ENCODE measurements around the gene CMTM7. TPM values are rescaled to one million over a fixed set of nuclear protein-coding genes. Genes with fewer than 3 reads are reported as not detected.

CMTM7 gene
- total RNA-seq, 2 experiments from 2014 or later: 45.3 to 49.0 TPM

DNA sequence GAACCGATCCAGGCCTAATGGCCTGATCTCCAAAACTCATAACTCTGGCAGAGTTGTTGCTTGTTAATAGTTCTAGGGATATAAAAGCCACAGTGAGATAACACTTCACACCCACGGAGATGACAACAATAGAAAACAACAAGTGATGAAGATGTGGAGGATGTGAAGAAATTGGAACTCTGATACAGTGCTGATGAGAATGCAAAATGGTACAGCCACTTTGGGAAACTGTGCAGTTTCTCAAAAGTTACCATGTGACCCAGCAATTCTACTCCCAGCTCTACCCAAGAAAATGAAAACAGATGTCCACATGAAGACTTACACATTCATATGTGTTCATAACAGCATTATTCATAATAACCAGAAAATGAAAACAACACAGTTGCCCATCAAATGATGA is 3.8 kb downstream of the CMTM7 start:
- no peak for DNase-seq
- Mint-ChIP-seq H3K36me3 (peaks cover 6% of the 10 kb centered on the region), H3K27me3 (no peaks in the 10 kb centered on the region), H3K4me1 (peaks cover 58% of the 10 kb centered on the region), H3K4me3 (no peak overlapping the region), H3K9me3 (no peaks in the 10 kb centered on the region), H3K27ac (peak overlapping the region; percentile 65)
- ATAC-seq (ENCODE audit: low read depth): no peak
- POLR2A ChIA-PET: interaction anchor here (0.7 to 1.2 kb wide), 3 partner anchors 12 to 72 kb away, joined by 3 to 6 read pairs (median 3); no protein-coding TSS in a partner anchor

DNA sequence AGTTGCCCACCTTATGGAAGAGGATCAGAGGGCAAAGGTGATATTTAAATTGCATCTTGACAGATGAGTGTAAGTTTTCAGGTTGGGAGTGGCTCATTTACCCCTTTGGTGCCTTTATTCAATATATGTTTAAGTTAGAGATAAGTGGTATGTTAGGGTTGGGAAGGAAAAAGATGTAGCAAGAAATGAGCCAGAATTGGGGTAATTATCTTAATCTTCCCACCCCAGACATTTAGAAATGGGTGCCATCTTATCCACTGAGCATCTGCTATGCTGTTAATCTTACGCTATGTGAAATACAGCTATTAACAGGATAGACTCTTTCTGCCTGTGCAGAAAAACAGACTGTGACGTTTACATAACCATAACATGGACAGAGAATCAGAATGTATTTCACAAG is 6.3 kb downstream of the CMTM7 start:
- H3K36me3 Mint-ChIP-seq: peaks cover 7% of the 10 kb centered on the region
- H3K4me3 Mint-ChIP-seq: no peak overlapping the region
- no peaks in the 10 kb centered on the region for H3K27me3 Mint-ChIP-seq
- no peak overlapping the region for H3K27ac Mint-ChIP-seq
- POLR2A ChIA-PET: interaction anchor here (1.1 kb wide), 1 partner anchor 8 kb away, joined by 3 read pairs; no protein-coding TSS in a partner anchor
- no peaks in the 10 kb centered on the region for H3K9me3 Mint-ChIP-seq
- DNase-seq (no peak), ATAC-seq (ENCODE audit: low read depth) (no peak)
- peaks cover 63% of the 10 kb centered on the region for H3K4me1 Mint-ChIP-seq

DNA sequence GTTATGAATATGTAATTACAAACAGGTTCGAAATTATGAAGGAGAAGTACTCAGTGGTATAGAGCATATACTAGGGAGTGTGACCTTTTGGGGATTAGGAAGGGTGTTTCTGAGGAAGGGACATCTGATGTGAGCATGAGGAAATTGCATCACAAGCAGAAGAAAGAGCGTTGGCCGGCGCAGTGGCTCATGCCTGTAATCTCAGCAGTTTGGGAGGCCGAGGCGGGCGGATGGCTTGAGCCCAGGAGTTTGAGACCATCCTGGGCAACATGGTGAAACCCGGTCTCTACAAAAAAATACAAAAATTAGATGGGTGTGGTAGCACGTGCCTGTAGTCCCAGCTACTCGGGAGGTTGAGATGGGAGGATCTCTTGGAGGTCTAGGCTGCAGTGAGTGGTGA is 6.9 kb downstream of the CMTM7 start:
- Mint-ChIP-seq H3K27ac (peak overlapping the region; percentile 53), H3K9me3 (no peaks in the 10 kb centered on the region), H3K4me3 (no peak overlapping the region), H3K27me3 (no peaks in the 10 kb centered on the region), H3K36me3 (peaks cover 7% of the 10 kb centered on the region), H3K4me1 (peaks cover 62% of the 10 kb centered on the region)
- POLR2A ChIA-PET: interaction anchor here (1.1 kb wide), 1 partner anchor 9 kb away, joined by 3 read pairs; no protein-coding TSS in a partner anchor
- no peak for ATAC-seq (ENCODE audit: low read depth)
- no peak for DNase-seq

DNA sequence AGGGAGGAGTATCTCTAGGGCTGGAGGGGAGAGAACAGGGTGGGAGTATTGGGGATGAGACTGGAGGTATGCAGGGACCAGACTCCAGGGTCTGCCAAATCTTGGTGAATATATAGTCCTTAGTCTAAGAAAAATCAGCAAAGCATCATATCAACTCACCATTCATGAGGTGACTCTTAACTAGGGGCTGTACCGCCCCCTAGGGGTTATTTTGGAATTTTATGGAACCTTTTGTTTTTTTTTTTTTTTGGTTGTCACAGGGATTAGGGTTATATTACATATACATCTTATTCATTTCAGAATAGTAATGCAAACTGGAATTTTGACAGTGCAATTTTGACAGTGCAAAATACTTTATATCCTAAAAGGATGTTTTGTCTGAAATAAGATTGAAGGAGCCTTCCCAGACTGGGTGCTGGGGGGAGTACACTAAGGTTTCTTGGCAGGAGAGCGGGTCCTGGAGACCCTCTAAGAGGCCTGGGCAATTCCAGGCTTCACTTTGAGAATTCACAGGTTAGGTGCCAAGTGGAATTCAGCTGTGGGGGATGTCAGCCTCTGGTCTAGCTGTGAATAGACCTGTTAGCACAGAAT is 7.5 kb downstream of the CMTM7 start:
- ATAC-seq (ENCODE audit: low read depth) (peak; percentile 38), DNase-seq (no peak)
- Mint-ChIP-seq H3K36me3 (peaks cover 10% of the 10 kb centered on the region), H3K27me3 (no peaks in the 10 kb centered on the region), H3K9me3 (no peaks in the 10 kb centered on the region), H3K4me1 (peaks cover 60% of the 10 kb centered on the region), H3K4me3 (no peak overlapping the region), H3K27ac (peak overlapping the region; percentile 53)
- POLR2A ChIA-PET: interaction anchor here (1.0 to 2.1 kb wide), 2 partner anchors 23 to 39 kb away, joined by 3 to 9 read pairs; no protein-coding TSS in a partner anchor

DNA sequence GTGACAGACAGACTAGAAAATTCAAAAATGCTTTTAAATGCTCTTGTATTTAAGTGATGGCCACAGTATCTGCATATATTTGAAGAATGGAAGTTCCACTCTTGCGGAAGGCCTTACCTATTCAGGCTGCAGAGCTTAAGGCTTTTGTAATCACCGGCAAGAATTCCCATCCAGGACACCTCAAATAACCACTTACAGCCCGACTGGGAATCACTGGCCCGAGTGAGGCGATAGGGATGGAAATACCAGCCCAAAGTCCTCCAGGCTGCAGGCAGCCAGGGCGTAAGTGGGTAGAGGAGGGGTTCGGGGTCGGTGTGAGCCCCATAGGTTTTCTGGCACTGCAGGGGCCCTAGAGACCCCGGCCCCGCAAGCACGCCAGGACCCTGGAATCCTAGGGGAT is 9.5 kb downstream of the CMTM7 start:
- ATAC-seq (ENCODE audit: low read depth) (peak; percentile 5), DNase-seq (no peak)
- Mint-ChIP-seq H3K4me3 (peak overlapping the region; percentile 93), H3K36me3 (peaks cover 18% of the 10 kb centered on the region), H3K27ac (peak overlapping the region; percentile 99), H3K9me3 (no peaks in the 10 kb centered on the region), H3K27me3 (no peaks in the 10 kb centered on the region), H3K4me1 (peaks cover 50% of the 10 kb centered on the region)
- POLR2A ChIA-PET: interaction anchor here (0.8 to 2.9 kb wide), 6 partner anchors 9 to 67 kb away, joined by 3 to 18 read pairs (median 7); partner anchors contain the start of gene CMTM7

DNA sequence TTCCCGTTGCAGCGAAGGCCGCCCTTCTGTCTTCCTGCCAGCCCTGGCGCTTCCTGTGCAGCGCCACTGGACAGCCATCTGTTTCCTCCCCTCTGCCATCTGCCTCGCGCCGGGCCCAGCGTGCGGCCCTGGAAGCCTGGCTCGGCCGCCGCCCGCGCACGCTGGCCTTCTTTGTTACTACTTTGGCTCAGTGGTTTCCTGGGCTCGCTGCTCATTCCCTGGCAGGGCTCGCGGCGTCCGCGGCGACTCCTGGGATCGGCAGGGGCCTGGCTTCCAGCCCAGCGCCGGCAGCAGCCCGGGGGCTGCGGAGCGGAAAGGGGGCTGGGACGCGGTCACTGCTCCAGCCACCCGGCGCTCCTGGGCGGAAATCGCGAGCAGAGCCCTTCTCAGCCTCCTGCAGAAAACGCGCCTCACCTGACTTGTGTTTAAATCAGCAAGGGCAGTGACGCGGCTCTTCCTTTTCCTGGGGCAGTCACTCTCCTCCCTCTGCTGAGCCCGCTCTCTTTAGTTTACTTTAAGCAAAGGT is 10.0 kb downstream of the CMTM7 start:
- ATAC-seq (ENCODE audit: low read depth): peak; percentile 83
- H3K36me3 Mint-ChIP-seq: peaks cover 21% of the 10 kb centered on the region
- peak overlapping the region; percentile 99 for H3K27ac Mint-ChIP-seq
- peak overlapping the region; percentile 93 for H3K4me3 Mint-ChIP-seq
- no peaks in the 10 kb centered on the region for H3K27me3 Mint-ChIP-seq
- peaks cover 48% of the 10 kb centered on the region for H3K4me1 Mint-ChIP-seq
- POLR2A ChIA-PET: interaction anchor here (0.7 to 2.9 kb wide), 8 partner anchors 10 to 66 kb away, joined by 3 to 18 read pairs (median 6); partner anchors contain the start of gene CMTM7
- no peaks in the 10 kb centered on the region for H3K9me3 Mint-ChIP-seq
- DNase-seq: peak; percentile 74

DNA sequence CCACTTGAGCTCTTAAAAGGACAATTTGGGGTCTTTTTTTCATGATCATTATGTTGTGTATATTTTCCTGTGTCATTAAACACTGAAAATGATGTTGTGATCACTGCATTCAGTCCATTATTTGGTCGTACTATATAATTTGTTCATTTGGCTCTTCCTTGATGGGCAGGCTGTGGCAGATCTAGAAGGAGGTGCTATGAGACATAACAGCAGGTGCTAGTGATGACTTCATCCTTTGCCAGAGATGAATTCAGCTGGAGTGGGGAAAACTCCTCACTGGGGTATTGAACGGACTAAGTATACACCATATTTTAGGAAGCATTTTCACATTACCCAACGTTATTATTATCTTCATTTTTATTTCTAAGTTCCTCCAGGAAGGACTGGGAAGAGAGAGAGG is 12.0 kb downstream of the CMTM7 start:
- POLR2A ChIA-PET: interaction anchor here (2.7 kb wide), 1 partner anchor 21 kb away, joined by 10 read pairs; no protein-coding TSS in a partner anchor

DNA sequence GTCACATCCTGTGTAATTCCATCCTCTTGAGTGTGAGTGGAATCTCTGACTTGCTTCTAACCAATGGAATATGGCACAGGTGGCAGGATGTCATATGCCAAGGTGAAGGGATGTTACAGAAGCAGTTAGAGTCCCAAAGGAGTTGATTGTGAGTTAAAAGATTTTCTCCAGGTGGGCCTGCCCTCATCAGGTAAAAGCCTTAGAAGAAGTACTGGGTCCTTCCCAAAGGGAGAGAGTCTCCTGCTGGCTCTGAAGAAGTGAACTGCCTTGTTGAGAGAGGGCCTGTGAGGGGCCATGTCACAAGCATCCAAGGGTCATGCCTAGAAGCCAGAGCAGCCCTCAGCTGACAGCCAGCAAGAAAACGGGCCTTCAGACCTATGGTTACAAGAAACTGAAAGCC is 13.1 kb downstream of the CMTM7 start:
- ATAC-seq (ENCODE audit: low read depth) (no peak), DNase-seq (no peak)
- no peaks in the 10 kb centered on the region for H3K27me3 Mint-ChIP-seq
- H3K27ac Mint-ChIP-seq: peak overlapping the region; percentile 58
- no peaks in the 10 kb centered on the region for H3K9me3 Mint-ChIP-seq
- H3K4me3 Mint-ChIP-seq: no peak overlapping the region
- POLR2A ChIA-PET: interaction anchor here (1.9 to 2.7 kb wide), 2 partner anchors 10 to 20 kb away, joined by 4 to 10 read pairs; no protein-coding TSS in a partner anchor
- H3K4me1 Mint-ChIP-seq: peaks cover 45% of the 10 kb centered on the region
- peaks cover 32% of the 10 kb centered on the region for H3K36me3 Mint-ChIP-seq

More for the DNA sequence above, 12.0 kb downstream of the CMTM7 start:
- ATAC-seq (ENCODE audit: low read depth) (no peak), DNase-seq (no peak)
- Mint-ChIP-seq H3K27ac (peak overlapping the region; percentile 8), H3K4me1 (peaks cover 51% of the 10 kb centered on the region), H3K9me3 (no peaks in the 10 kb centered on the region), H3K36me3 (peaks cover 27% of the 10 kb centered on the region), H3K27me3 (no peaks in the 10 kb centered on the region), H3K4me3 (peak overlapping the region; percentile 19)

DNA sequence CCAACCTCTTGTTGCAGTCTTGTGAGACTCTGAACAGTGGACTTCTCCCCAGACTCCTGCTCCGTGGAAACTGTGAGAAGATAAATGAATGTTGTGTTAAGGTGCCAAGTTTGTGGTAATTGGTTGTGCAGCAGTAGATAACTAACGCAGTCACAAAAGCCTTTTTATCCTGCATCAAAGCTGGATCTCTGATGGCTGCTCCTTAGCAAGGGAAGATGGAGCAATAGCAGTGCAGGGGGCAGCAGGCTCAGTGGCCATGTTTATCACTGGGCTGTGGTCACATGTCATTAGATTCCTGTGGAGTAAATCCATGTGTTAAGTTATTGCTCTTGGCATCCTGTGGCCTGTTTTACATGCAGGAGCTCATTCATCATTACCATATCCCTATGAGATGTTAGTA is 13.5 kb downstream of the CMTM7 start:
- ATAC-seq (ENCODE audit: low read depth) (no peak), DNase-seq (no peak)
- H3K27ac Mint-ChIP-seq: peak overlapping the region; percentile 58
- H3K4me3 Mint-ChIP-seq: no peak overlapping the region
- H3K27me3 Mint-ChIP-seq: no peaks in the 10 kb centered on the region
- peaks cover 49% of the 10 kb centered on the region for H3K4me1 Mint-ChIP-seq
- POLR2A ChIA-PET: interaction anchor here (1.9 to 2.7 kb wide), 2 partner anchors 10 to 19 kb away, joined by 4 to 10 read pairs; no protein-coding TSS in a partner anchor
- H3K36me3 Mint-ChIP-seq: peaks cover 35% of the 10 kb centered on the region
- H3K9me3 Mint-ChIP-seq: no peaks in the 10 kb centered on the region

DNA sequence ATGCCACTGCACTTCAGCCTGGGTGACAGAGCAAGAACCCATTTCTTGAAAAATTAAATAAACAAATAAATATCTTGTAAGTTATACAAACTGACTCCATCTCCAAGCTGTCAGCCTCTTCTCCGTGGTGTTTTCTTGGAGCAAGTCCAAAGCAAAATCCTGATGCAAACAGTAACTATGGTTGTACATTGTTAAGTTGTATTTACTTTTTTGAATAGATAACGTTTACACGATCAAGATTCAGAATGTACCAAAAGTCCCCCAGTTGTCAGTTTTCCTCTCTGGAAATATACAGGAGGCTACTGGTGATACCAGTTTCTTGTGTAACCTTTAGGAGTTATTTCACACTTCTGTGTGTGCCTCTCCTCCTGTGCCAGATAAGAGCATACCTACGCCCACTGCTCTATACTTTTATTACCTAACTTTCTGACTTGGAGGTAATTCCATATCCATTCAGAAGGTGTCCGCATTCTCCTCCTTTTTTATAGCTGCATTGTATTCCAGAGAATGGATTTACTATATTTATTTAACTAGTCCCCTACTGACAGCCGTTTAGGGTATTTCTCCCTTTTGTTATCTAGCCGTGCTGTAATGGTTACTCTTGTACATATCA is 14.2 kb downstream of the CMTM7 start:
- peaks cover 35% of the 10 kb centered on the region for H3K36me3 Mint-ChIP-seq
- POLR2A ChIA-PET: interaction anchor here (1.1 to 2.7 kb wide), 4 partner anchors 9 to 19 kb away, joined by 3 to 10 read pairs (median 4); no protein-coding TSS in a partner anchor
- no peaks in the 10 kb centered on the region for H3K27me3 Mint-ChIP-seq
- no peaks in the 10 kb centered on the region for H3K9me3 Mint-ChIP-seq
- H3K27ac Mint-ChIP-seq: no peak overlapping the region
- H3K4me1 Mint-ChIP-seq: peaks cover 45% of the 10 kb centered on the region
- no peak overlapping the region for H3K4me3 Mint-ChIP-seq
- no peak for ATAC-seq (ENCODE audit: low read depth)
- DNase-seq: no peak

DNA sequence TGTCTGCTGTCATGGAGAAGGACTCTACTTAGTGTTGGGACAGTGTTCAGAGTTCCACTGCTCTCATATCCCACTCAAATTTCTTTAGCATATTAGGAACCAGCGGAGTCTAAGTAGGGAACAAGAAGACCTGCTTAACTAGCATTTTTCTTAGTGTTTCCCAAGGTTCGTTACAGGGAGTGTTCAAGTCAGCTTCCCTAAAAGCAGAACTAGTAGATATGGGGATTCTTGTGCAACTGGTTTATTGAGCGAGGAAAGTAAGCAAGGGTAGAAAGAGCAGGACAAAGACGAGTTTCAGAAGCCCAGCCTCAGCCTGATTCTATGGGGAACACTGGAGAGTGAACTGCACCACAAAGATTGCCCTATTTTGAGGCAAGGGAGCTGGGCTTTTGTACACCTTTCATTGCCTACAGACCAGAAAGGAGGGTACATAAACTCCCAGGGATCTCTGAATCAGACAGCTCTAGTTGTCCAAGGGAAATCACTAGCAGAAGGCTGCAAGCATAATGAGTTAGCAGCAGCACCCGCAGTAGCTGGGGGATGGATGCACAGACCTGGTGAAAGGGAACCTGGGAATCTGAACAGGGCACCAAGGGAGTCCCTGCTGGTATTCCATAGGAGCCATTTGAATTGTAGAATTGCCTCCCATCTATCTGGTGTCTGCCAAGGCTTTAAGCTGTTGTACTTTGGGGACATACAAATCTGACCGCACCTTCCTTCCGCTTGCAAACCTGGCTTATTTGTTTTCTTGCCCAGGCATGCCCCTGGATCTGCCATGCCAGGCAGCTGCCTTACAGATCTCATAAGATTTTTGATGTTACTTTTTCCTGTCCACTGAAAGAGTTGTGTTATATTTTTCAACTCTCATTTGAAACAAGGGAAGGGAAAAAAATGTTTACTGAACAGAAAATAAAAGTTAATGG is 15.1 kb downstream of the CMTM7 start:
- DNase-seq: no peak
- H3K4me3 Mint-ChIP-seq: no peak overlapping the region
- H3K9me3 Mint-ChIP-seq: no peaks in the 10 kb centered on the region
- no peak for ATAC-seq (ENCODE audit: low read depth)
- H3K4me1 Mint-ChIP-seq: peaks cover 47% of the 10 kb centered on the region
- peak overlapping the region; percentile 73 for H3K27ac Mint-ChIP-seq
- POLR2A ChIA-PET: interaction anchor here (0.6 to 1.9 kb wide), 5 partner anchors 8 to 22 kb away, joined by 3 to 4 read pairs (median 3); no protein-coding TSS in a partner anchor
- no peaks in the 10 kb centered on the region for H3K27me3 Mint-ChIP-seq
- peaks cover 38% of the 10 kb centered on the region for H3K36me3 Mint-ChIP-seq

DNA sequence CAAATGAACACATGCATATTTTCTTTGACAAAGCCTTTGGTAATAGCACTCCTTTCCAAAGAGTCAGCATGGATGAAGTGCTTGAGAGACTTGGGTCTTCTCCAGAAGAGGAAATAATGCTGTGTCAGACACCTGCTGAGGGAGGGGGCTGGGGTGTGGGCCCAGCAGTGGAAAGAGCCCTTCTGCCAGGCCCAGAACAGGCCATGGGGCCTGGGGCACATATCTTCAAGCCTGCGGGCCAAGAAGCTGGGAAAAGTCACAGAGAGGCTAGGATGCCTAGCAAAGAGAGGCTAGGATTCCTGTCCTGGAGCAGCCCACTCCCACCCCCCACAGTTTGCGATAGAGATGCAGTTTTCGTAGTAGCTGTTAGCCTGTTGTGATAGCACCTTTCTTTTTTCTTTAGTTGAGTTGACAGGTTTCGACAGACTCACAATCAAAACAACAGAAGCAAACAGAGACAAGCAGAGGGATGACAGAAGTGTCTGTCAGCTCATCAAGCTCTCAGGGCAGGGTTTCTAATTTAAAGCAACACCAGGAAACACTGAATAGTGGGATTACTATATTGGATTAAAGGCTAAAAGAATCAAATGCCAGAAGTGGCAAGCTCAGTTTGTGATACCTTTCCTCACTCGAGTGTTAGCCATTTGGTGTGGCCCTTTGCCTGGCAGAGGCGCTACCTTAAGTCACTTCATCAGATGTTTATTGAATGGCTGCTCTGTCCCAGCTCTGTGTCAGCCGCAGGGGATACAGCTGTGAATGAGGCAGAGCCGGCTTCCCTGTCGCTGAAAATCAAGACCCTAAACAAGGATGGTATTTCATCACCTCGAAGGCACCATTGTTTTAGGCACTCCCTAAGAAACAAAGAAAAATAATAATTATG is 19.0 kb downstream of the CMTM7 start:
- Mint-ChIP-seq H3K4me3 (no peak overlapping the region), H3K4me1 (peaks cover 40% of the 10 kb centered on the region), H3K9me3 (no peaks in the 10 kb centered on the region), H3K27ac (peak overlapping the region; percentile 18), H3K27me3 (no peaks in the 10 kb centered on the region), H3K36me3 (peaks cover 27% of the 10 kb centered on the region)
- DNase-seq: no peak
- POLR2A ChIA-PET: interaction anchor here (0.6 to 1.2 kb wide), 3 partner anchors 8 to 49 kb away, joined by 3 to 4 read pairs (median 3); no protein-coding TSS in a partner anchor
- ATAC-seq (ENCODE audit: low read depth): no peak

All from activated naive CD8-positive, alpha-beta T cell treated with anti-CD3 and anti-CD28 coated beads, Interleukin-2, amount 10 ng/mL, durations not matched to agents 7 days and 5 days (primary cell).